ENCODE measurements around the gene MAS1. TPM values are rescaled to one million over a fixed set of nuclear protein-coding genes. Genes with fewer than 3 reads are reported as not detected.

Gene MAS1
- total and polyA plus RNA-seq, 4 donors = under 0.01 TPM; not detected in 3

DNA sequence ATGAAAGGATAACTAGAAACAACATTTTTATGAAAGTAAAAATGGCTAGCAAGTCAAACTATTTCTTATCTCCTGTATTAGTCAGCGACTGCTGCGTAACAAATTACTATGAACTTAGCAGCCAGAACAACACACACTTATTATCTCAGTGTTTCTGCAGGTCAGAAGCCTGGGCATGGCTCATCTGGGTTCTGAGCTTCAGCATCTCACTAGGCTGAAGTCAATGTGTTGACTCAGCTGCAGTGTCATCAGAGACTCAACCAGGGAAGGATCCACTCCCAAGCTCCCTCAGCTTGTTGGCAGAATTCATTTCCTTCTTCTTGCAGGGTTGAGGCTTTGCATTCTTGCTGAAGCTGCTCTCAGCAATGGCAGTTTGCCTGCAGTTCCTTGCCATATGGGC is 44.8 kb downstream of the MAS1 start:
- Histone ChIP-seq H3K4me3 (ENCODE audit: low read depth in 1 of 3, low read length in 3 of 3) (no peak overlapping the region), H3K4me1 (ENCODE audit: control insufficient read depth in 4 of 4, insufficient read depth in 4 of 4, low read length in 3 of 4) (peaks cover 0 to 2% (median 0%) of the 10 kb centered on the region in 4 donors), H3K27ac (ENCODE audit: low read depth in 1 of 2, low read length in 2 of 2) (no peak overlapping the region), H3K9me3 (ENCODE audit: control insufficient read depth in 4 of 4, low read length in 3 of 4) (peaks cover 0 to 4% (median 0%) of the 10 kb centered on the region in 4 donors), H3K36me3 (ENCODE audit: control insufficient read depth in 4 of 4, insufficient read depth in 3 of 4, low read depth in 1 of 4, low read length in 3 of 4) (no peaks in the 10 kb centered on the region), H3K9ac (ENCODE audit: low read depth in 1 of 2, low read length in 2 of 2) (no peak overlapping the region), H3K27me3 (ENCODE audit: control insufficient read depth in 4 of 4, insufficient read depth in 4 of 4, low read length in 3 of 4) (no peaks in the 10 kb centered on the region)
- no peak for DNase-seq (ENCODE audit: low spot score)
- TF ChIP-seq HNF4A (conservative IDR thresholded peaks at IDR 0.05) (no peak), FOXA1 (IDR thresholded peaks at IDR 0.05) (no peak), JUND (IDR thresholded peaks at IDR 0.05) (no peak)
- WGBS = 97% methylated on average over 2 of the region's 2 CpGs

DNA sequence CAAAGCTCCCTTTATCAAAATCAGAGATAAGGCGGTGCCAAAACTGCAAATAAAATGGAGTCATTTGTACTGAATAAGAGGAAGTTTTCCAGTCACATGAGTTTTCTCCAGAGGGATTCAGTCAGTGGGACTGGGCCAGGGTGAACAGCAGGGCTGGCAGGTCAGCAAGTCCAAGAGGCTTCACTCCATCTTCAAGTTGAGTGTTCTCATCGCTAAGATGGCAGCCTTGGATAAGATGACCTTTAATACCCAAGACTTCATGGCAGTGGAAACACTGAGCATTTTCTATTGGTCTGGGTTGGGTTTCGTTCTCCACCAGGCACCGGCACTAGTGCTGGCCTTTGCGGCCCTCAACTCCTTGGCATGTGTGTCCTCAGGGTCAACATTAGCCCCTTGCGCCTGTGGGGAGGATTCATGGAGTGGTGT is 48.8 kb downstream of the MAS1 start:
- no peak overlapping the region for H3K9ac ChIP-seq (ENCODE audit: low read depth in 1 of 2, low read length in 2 of 2)
- 71% methylated on average over 6 of the region's 6 CpGs for WGBS
- H3K9me3 ChIP-seq (ENCODE audit: control insufficient read depth in 4 of 4, low read length in 3 of 4) = peaks cover 0 to 10% (median 0%) of the 10 kb centered on the region in 4 donors
- no peaks in the 10 kb centered on the region for H3K27me3 ChIP-seq (ENCODE audit: control insufficient read depth in 4 of 4, insufficient read depth in 4 of 4, low read length in 3 of 4)
- H3K27ac ChIP-seq (ENCODE audit: low read depth in 1 of 2, low read length in 2 of 2) = no peak overlapping the region
- no peak for DNase-seq (ENCODE audit: low spot score)
- peaks cover 0 to 7% (median under 1%) of the 10 kb centered on the region in 4 donors for H3K4me1 ChIP-seq (ENCODE audit: control insufficient read depth in 4 of 4, insufficient read depth in 4 of 4, low read length in 3 of 4)
- no peak overlapping the region for H3K4me3 ChIP-seq (ENCODE audit: low read depth in 1 of 3, low read length in 3 of 3)
- peak; percentile 21 for TF ChIP-seq SP1 (IDR thresholded peaks at IDR 0.05)
- TF ChIP-seq, protein P1, sequence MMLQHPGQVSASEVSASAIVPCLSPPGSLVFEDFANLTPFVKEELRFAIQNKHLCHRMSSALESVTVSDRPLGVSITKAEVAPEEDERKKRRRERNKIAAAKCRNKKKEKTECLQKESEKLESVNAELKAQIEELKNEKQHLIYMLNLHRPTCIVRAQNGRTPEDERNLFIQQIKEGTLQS (IDR thresholded peaks at IDR 0.05) = no peak
- TF ChIP-seq NR2F2 (IDR thresholded peaks at IDR 0.05) = peak; percentile 82
- TF ChIP-seq YY1 (IDR thresholded peaks at IDR 0.05) = peak; percentile 46
- TF ChIP-seq RAD21 (IDR thresholded peaks at IDR 0.05) = no peak
- no peak for TF ChIP-seq TAF1 (conservative IDR thresholded peaks at IDR 0.05)
- TF ChIP-seq, protein P2, sequence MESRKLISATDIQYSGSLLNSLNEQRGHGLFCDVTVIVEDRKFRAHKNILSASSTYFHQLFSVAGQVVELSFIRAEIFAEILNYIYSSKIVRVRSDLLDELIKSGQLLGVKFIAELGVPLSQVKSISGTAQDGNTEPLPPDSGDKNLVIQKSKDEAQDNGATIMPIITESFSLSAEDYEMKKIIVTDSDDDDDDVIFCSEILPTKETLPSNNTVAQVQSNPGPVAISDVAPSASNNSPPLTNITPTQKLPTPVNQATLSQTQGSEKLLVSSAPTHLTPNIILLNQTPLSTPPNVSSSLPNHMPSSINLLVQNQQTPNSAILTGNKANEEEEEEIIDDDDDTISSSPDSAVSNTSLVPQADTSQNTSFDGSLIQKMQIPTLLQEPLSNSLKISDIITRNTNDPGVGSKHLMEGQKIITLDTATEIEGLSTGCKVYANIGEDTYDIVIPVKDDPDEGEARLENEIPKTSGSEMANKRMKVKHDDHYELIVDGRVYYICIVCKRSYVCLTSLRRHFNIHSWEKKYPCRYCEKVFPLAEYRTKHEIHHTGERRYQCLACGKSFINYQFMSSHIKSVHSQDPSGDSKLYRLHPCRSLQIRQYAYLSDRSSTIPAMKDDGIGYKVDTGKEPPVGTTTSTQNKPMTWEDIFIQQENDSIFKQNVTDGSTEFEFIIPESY (IDR thresholded peaks at IDR 0.05) = no peak
- no peaks in the 10 kb centered on the region for H3K36me3 ChIP-seq (ENCODE audit: control insufficient read depth in 4 of 4, insufficient read depth in 3 of 4, low read depth in 1 of 4, low read length in 3 of 4)

Other genes with a start within 250 kb of the MAS1 start
- gene SOD2, start 197.7 kb upstream of the MAS1 start, total RNA-seq = 100 to 1,000 TPM; 292 to 952 TPM
- gene SOD2, start 197.7 kb upstream of the MAS1 start, polyA plus RNA-seq = 100 to 1,000 TPM; 143 to 722 TPM
- gene WTAP, start 163.5 kb upstream of the MAS1 start, total RNA-seq = 10 to 100 TPM; 34.9 to 43.8 TPM
- 10 to 100 TPM; 21.0 to 38.0 TPM for gene WTAP, start 163.5 kb upstream of the MAS1 start, polyA plus RNA-seq
- gene ACAT2, start 128.9 kb upstream of the MAS1 start, total RNA-seq = 10 to 100 TPM; 89.9 to 98.4 TPM
- gene ACAT2, start 128.9 kb upstream of the MAS1 start, polyA plus RNA-seq = 100 to 1,000 TPM in 1 of 2 donors, 10 to 100 TPM in 1; 68.2 to 116 TPM
- gene TCP1, start 101.4 kb upstream of the MAS1 start, total RNA-seq = 100 to 1,000 TPM; 124 to 155 TPM
- 10 to 100 TPM; 59.5 to 64.1 TPM for gene TCP1, start 101.4 kb upstream of the MAS1 start, polyA plus RNA-seq
- gene MRPL18, start 100.5 kb upstream of the MAS1 start, total RNA-seq = 10 to 100 TPM; 32.5 to 47.9 TPM
- 10 to 100 TPM; 36.0 to 61.9 TPM for gene MRPL18, start 100.5 kb upstream of the MAS1 start, polyA plus RNA-seq
- under 1 TPM in 1 of 2 donors, not detected in 1; 0.08 TPM for gene PNLDC1, start 90.7 kb upstream of the MAS1 start, total RNA-seq
- gene PNLDC1, start 90.7 kb upstream of the MAS1 start, polyA plus RNA-seq = 1 to 10 TPM in 1 of 2 donors, under 1 TPM in 1; 0.58 to 3.1 TPM
- gene IGF2R, start 78.1 kb downstream of the MAS1 start, total RNA-seq = 10 to 100 TPM; 67.3 to 84.9 TPM
- 10 to 100 TPM; 16.6 to 24.1 TPM for gene IGF2R, start 78.1 kb downstream of the MAS1 start, polyA plus RNA-seq
- 100 to 1,000 TPM in 1 of 2 donors, under 1 TPM in 1; 0.79 to 407 TPM for gene SLC22A1, start 230.8 kb downstream of the MAS1 start, total RNA-seq
- gene SLC22A1, start 230.8 kb downstream of the MAS1 start, polyA plus RNA-seq = 1,000 to 10,000 TPM in 1 of 2 donors, 100 to 1,000 TPM in 1; 471 to 1,107 TPM

Measured in liver (tissue), 9 donors.